Superior temporal gyrus (tissue), 1 donor: Measurements from ENCODE around the gene CCT7.

ENCODE experiments used
- DNase-seq: peaks from one replicate; pipeline ENCODE4 v3.0.0-alpha.2; 2016; ENCODE audit errors: extremely low spot score

CCT7 gene

DNA sequence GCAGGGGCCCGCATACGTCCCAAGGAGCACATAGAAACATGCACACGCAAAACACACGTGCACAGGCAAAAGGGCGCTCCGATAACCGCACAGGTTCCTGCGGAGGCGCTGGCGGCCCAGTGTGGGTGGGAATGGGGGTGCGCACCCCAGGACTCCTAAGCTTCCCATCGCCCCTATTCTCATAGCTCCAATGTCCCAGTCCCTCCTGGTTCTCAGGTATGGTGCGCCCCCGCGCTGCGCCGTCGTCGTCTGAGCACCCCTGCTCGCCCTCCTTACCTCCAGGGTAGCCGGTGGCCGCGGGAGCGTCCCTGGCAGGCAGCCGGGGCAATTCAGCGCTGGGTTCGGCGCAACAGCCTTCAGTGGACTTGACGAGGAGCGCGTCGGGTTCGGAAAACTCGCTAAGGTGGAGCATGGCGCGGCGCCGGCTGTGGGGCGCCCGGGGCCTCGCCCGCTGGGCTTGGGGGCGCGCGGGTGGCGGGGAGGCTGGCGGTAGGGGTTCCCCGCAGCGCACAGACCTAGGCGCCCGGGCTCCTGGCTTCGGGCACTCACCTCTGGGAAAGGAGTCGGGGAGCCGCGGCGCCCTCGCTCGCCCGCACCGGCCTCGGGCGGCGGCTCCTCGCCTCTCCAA is 58.9 kb downstream of the CCT7 start:
- no peak for DNase-seq

DNA sequence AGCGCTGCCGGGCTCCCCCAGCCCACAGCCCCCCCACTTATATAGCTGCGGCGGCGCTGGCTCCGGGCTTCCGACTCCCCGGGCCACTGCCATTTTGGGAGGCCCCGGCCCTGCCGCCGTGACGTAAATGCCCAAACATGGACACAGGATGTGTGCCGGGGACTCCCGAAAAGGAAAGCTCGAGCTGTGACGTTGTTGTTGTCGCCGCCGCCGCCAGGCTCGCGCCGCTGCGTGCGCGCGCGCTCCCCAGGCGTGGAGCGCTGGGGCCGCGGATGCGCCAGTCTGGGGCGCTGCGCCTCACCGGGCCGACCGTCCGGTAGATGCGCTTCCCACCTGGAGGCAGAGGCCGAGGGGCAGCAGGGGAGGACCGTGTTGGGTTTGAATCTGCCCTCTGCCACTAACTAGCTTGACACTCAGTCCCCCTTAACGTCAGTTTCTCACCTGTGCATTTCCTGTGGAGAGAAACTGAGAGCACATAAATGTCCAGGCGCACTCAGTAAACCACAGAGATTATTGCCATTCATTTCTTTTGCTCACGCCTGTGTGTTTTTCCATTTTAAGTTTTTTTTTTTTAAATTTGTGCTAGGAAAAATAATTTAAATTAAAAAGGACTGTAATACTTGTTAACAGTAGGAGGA is 59.5 kb downstream of the CCT7 start, which contains the start of gene EGR4:
Gene EGR4, minus strand, starts transcription at position 15 of the 638 bp plus-strand sequence. CDS start 231 bp downstream, outside the sequence.
- DNase-seq, result peak; percentile 59

DNA sequence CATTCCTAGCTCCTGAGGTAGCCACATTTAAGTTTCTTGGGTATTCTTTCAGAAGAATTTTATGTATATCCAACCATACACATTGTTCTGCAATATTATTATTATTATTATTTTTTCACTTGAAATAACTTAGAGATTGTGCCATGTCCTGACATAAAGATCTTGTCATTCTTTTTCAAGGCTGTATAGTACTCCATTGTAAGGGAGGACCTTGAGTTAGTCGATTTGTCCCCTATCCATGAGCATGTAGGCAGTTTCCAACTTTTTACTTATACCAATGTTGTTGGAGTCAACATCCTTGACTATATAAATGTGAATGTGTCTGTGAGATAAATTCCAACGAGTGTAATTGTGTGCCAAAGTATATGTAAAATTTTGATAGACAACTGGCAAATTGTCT is 60.1 kb downstream of the CCT7 start:
- no peak for DNase-seq

DNA sequence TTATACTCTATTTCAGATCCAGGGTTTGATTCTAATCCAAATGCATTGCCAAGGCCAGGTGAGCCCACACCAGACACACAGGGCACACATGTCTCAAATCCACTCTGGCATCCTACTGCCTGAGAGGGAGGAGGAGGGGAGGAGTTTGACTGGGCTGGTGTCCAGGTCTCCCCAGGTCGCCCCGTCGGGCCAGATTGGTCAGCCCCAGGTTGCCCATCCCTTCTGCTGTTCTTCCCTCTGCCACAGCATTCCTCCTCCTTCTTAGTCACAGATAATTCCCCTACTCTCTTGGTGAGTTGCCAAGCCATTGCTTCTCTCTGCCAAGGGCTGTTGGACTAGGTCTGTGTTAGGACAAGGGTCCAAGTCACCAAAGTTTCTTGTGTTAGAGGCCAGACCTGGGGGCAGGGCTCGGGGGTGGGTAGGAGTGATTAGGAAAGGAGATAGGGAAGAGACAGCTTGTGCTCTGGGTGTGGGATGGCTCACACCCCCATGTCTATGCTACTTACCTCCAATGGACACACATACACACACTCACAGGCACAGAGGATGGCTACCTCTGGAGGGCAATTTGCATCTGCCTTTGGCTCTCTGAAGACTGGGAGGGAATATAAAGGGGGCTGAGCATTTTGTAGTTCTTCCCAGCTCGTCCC is 61.8 kb downstream of the CCT7 start:
- no peak for DNase-seq

DNA sequence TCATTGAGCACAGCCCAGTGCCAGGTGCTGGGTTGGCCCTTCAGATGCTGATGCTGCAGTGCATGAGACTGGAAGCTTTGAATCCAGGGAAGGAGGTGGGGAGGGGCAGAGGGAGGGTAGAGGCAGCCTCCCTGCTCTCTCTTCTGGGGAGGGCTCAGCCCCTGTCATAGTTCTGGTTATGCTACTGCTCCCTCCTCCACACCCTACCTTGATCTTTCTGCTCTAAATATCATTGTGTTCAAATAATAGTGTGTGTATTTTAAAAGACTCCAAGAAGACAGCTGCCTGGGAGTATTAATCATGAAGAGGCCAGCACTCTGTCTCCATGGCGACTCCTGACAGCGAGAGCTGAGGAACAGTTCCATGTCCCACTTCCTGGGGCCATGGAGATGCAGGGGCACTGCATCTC is 63.0 kb downstream of the CCT7 start:
- no peak for DNase-seq

DNA sequence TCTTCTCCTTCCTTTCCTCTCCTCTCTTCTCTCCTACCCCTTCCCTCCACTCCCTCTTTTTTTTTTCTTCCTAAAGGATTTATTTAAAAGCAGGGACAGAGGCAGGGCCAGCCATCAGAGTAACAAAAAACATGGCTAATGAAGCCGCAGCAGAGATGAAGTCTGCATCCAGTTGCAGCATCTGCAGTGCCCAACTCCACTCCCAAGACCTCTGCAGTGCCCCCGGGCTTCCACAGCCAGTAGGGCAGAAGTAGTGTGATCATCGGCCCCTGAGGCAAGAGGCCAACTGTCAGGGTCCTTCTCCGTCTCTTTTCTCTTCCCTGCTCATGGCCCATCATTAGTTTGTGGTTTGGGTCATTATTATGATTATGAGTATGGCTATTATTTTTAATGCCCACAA is 63.5 kb downstream of the CCT7 start:
- DNase-seq, result no peak

DNA sequence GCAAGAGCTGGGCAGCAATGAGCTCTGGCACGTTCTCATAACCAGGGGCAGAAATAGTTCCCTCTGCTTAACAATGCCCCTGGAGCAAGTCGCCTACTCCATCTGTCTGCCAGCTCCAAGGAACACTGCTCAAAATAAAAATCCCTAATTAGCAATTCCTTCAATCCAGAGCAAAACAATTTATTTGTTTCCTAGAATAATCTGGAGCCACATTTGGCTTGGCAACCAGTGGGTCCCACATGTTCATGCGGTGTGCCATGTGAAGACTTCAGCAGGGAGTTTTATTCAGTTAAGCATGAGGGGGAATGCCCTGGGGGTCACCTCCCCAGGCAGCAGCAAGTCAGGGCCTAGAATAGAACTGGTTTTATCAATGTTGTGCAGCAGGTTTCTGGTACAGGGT is 66.8 kb downstream of the CCT7 start:
- DNase-seq, result no peak

DNA sequence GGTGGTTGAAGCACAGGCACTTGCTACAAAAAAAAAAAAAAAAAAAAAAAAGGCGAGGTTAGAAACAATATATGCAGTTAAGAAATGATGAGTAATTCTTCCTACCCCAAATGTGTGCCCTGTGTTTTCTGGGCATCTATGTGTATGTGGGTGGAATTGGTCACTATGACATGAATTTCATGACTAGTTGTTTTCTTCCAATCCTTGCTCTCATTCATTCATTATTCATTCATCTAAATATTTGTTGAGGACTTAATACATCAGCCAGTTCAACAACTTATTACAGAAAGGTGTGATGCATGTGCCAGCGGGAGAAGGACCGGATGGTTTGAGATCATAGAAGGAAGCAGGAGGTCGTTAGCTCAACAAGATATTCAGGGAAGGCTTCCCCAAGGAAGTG is 67.5 kb downstream of the CCT7 start:
- no peak for DNase-seq
